ENCODE measurements around the gene SHISA8. TPM values are rescaled to one million over a fixed set of nuclear protein-coding genes. Genes with fewer than 3 reads are reported as not detected.

Gene SHISA8
- polyA plus RNA-seq (2012; ENCODE audit: insufficient read length, low read depth) = 1.4 TPM

GRCh38 chr22:41915035-41915785, at the start of gene SHISA8:
TSS of gene SHISA8 (minus strand) at chr22:41915074. CDS start at chr22:41914667, 407 bp downstream.
- no peak for TF ChIP-seq TAF1 (IDR thresholded peaks at IDR 0.05; ENCODE audit: borderline replicate concordance, insufficient read depth, low read length)
- peak; percentile 33 for TF ChIP-seq FOXP2 (optimal IDR thresholded peaks at IDR 0.05; ENCODE audit: borderline replicate concordance, extremely low read depth, extremely low read length, insufficient read depth)

GRCh38 chr22:41964112-41964491, 49.2 kb upstream of the SHISA8 start:
- TF ChIP-seq REST (IDR thresholded peaks at IDR 0.05; ENCODE audit: insufficient read depth in 1 of 2, low read depth in 2 of 2, low read length in 2 of 2) (no peak), POLR2AphosphoS5 (IDR thresholded peaks at IDR 0.05; ENCODE audit: low read depth, low read length) (no peak), TAF1 (IDR thresholded peaks at IDR 0.05; ENCODE audit: borderline replicate concordance, insufficient read depth, low read length) (no peak), SIN3A (IDR thresholded peaks at IDR 0.05; ENCODE audit: borderline replicate concordance, insufficient read depth, low read length) (no peak), FOXP2 (optimal IDR thresholded peaks at IDR 0.05; ENCODE audit: borderline replicate concordance, extremely low read depth, extremely low read length, insufficient read depth) (no peak)

- TF ChIP-seq FOXP2 (optimal IDR thresholded peaks at IDR 0.05; ENCODE audit: borderline replicate concordance, extremely low read depth, extremely low read length, insufficient read depth) = no peak
- TF ChIP-seq SIN3A (IDR thresholded peaks at IDR 0.05; ENCODE audit: borderline replicate concordance, insufficient read depth, low read length) = no peak
- TF ChIP-seq TAF1 (IDR thresholded peaks at IDR 0.05; ENCODE audit: borderline replicate concordance, insufficient read depth, low read length) = no peak
- no peak for TF ChIP-seq REST (IDR thresholded peaks at IDR 0.05; ENCODE audit: insufficient read depth in 1 of 2, low read depth in 2 of 2, low read length in 2 of 2)
- no peak for TF ChIP-seq POLR2AphosphoS5 (IDR thresholded peaks at IDR 0.05; ENCODE audit: low read depth, low read length)
These were observed 48.7 kb upstream of the SHISA8 start for GRCh38 chr22:41963453-41964111.

- no peak for TF ChIP-seq TAF1 (IDR thresholded peaks at IDR 0.05; ENCODE audit: borderline replicate concordance, insufficient read depth, low read length)
- TF ChIP-seq REST (IDR thresholded peaks at IDR 0.05; ENCODE audit: insufficient read depth in 1 of 2, low read depth in 2 of 2, low read length in 2 of 2) = no peak
- TF ChIP-seq POLR2AphosphoS5 (IDR thresholded peaks at IDR 0.05; ENCODE audit: low read depth, low read length) = no peak
- no peak for TF ChIP-seq SIN3A (IDR thresholded peaks at IDR 0.05; ENCODE audit: borderline replicate concordance, insufficient read depth, low read length)
These were observed 43.2 kb upstream of the SHISA8 start for GRCh38 chr22:41957941-41958556.

GRCh38 chr22:41952713-41953112, 37.8 kb upstream of the SHISA8 start:
- TF ChIP-seq SIN3A (IDR thresholded peaks at IDR 0.05; ENCODE audit: borderline replicate concordance, insufficient read depth, low read length) = no peak
- TF ChIP-seq POLR2AphosphoS5 (IDR thresholded peaks at IDR 0.05; ENCODE audit: low read depth, low read length) = no peak
- no peak for TF ChIP-seq TAF1 (IDR thresholded peaks at IDR 0.05; ENCODE audit: borderline replicate concordance, insufficient read depth, low read length)
- no peak for TF ChIP-seq REST (IDR thresholded peaks at IDR 0.05; ENCODE audit: insufficient read depth in 1 of 2, low read depth in 2 of 2, low read length in 2 of 2)
- no peak for TF ChIP-seq FOXP2 (optimal IDR thresholded peaks at IDR 0.05; ENCODE audit: borderline replicate concordance, extremely low read depth, extremely low read length, insufficient read depth)

Data from PFSK-1 (cell line).